IMR-90 (cell line): ENCODE measurements around the gene C1QTNF5. TPM values are rescaled to one million over a fixed set of nuclear protein-coding genes. Genes with fewer than 3 reads are reported as not detected.

Experiments used
- ATAC-seq: fragments of 200-7000 bp; cut with Tn5 transposase; 2 replicates; pipeline ENCODE4 v1.9.1; 2020; ENCODE audit warnings: low read depth, mild to moderate bottlenecking, moderate library complexity
- BruUV-seq: library from RNA; stranded (reverse); fragments of 400-500 nt; replicated peaks from 2 replicates; lab custom pipeline; 2021; lab: Mats Ljungman, UMichigan
- CTCF ChIA-PET: fragments of 300-600 bp; formaldehyde crosslinking; extraction: SDS; loops from one replicate; lab custom pipeline; 2021; ENCODE audit warnings: antibody characterized with exemption; lab: Yijun Ruan, JAX
- POLR2A ChIA-PET: fragments of 300-600 bp; sonication (Branson Sonifier 250); formaldehyde crosslinking; loops from one replicate; lab custom pipeline; 2022; ENCODE audit warnings: antibody characterized with exemption; ENCODE audit not compliant: unreplicated experiment; lab: Charles Lee
- DNase-seq: peaks from one replicate; pipeline ENCODE4 v3.0.0; 2013
- H2AFZ ChIP-seq: replicated peaks from 2 replicates; pipeline ENCODE3; 2013; ENCODE audit warnings: low read length, mild to moderate bottlenecking; ENCODE audit not compliant: poor library complexity
- H2AK5ac ChIP-seq: 2 replicates; pipeline ENCODE4 v1.6.1; 2013; ENCODE audit warnings: low read depth, low read length, inconsistent platforms
- H2AK9ac ChIP-seq: replicated peaks from 2 replicates; pipeline ENCODE3; 2013; ENCODE audit warnings: mild to moderate bottlenecking, low read depth, low read length, moderate library complexity; ENCODE audit not compliant: poor library complexity
- H2BK120ac ChIP-seq: 2 replicates; pipeline ENCODE4 v1.6.1; 2013; ENCODE audit warnings: low read depth, low read length, inconsistent platforms
- H2BK15ac ChIP-seq: 3 replicates; pipeline ENCODE4 v1.6.1; 2013; ENCODE audit warnings: low read depth, low read length, inconsistent platforms
- H2BK20ac ChIP-seq: 2 replicates; pipeline ENCODE4 v1.6.1; 2013; ENCODE audit warnings: low read depth, mild to moderate bottlenecking, inconsistent platforms, low read length, moderate library complexity
- H2BK5ac ChIP-seq: 2 replicates; pipeline ENCODE4 v1.6.1; 2013; ENCODE audit warnings: mild to moderate bottlenecking, low read depth, low read length, inconsistent platforms; ENCODE audit not compliant: poor library complexity, severe bottlenecking
- H3K14ac ChIP-seq: replicated peaks from 2 replicates; pipeline ENCODE4 v1.6.1; 2013; ENCODE audit warnings: low read depth, low read length, inconsistent platforms
- H3K18ac ChIP-seq: 2 replicates; pipeline ENCODE4 v1.6.1; 2013; ENCODE audit warnings: low read depth, low read length, control low read depth
- H3K23ac ChIP-seq: 2 replicates; pipeline ENCODE4 v1.6.1; 2013; ENCODE audit warnings: low read depth, low read length, inconsistent platforms
- H3K27ac ChIP-seq: 2 replicates; pipeline ENCODE4 v1.5.1; 2013; ENCODE audit warnings: mild to moderate bottlenecking, control low read depth, low read length; ENCODE audit not compliant: insufficient read depth
- H3K27me3 ChIP-seq: 2 replicates; pipeline ENCODE4 v1.6.1; 2013; ENCODE audit warnings: low read length; ENCODE audit not compliant: control insufficient read depth, insufficient read depth
- H3K36me3 ChIP-seq: 2 replicates; pipeline ENCODE4 v1.6.1; 2013; ENCODE audit warnings: low read length, mixed read lengths; ENCODE audit not compliant: control insufficient read depth, insufficient read depth
- H3K4ac ChIP-seq: 2 replicates; pipeline ENCODE4 v1.6.1; 2013; ENCODE audit warnings: low read depth, low read length, inconsistent platforms
- H3K4me1 ChIP-seq: 2 replicates; pipeline ENCODE4 v1.6.1; 2013; ENCODE audit warnings: low read length, mixed read lengths; ENCODE audit not compliant: control insufficient read depth, insufficient read depth
- H3K4me2 ChIP-seq: 2 replicates; pipeline ENCODE4 v1.6.1; 2013; ENCODE audit warnings: low read depth, mild to moderate bottlenecking, control low read depth, low read length, moderate library complexity
- H3K4me3 ChIP-seq: 2 replicates; pipeline ENCODE4 v1.5.1; 2013; ENCODE audit warnings: low read depth, mild to moderate bottlenecking, control low read depth, low read length, moderate library complexity; ENCODE audit not compliant: insufficient read depth
- H3K56ac ChIP-seq: 2 replicates; pipeline ENCODE4 v1.6.1; 2013; ENCODE audit warnings: low read length, inconsistent platforms; ENCODE audit not compliant: insufficient read depth; ENCODE audit errors: extremely low read depth
- H3K79me1 ChIP-seq, 2 experiments: 2 replicates each; pipeline ENCODE4 v1.6.1; 2013; ENCODE audit warnings: low read length in 2 of 2, inconsistent platforms in 1 of 2, low read depth in 1 of 2
- H3K9ac ChIP-seq: 2 replicates; pipeline ENCODE4 v1.6.1; 2013; ENCODE audit warnings: low read depth, low read length, control low read depth
- H3K9me1 ChIP-seq: 2 replicates; pipeline ENCODE4 v1.6.1; 2013; ENCODE audit warnings: low read length, inconsistent platforms; ENCODE audit not compliant: insufficient read depth
- H3K9me3 ChIP-seq: 2 replicates; pipeline ENCODE4 v1.6.1; 2013; ENCODE audit warnings: low read length; ENCODE audit not compliant: control insufficient read depth, insufficient read depth
- H4K20me1 ChIP-seq: 2 replicates; pipeline ENCODE4 v1.6.1; 2013; ENCODE audit warnings: low read length, inconsistent platforms; ENCODE audit not compliant: insufficient read depth
- H4K5ac ChIP-seq: 2 replicates; pipeline ENCODE4 v1.6.1; 2013; ENCODE audit warnings: mild to moderate bottlenecking, low read depth, low read length, control low read depth
- H4K8ac ChIP-seq, 2 experiments: 2 replicates each; pipeline ENCODE4 v1.6.1; 2013; ENCODE audit warnings: low read depth in 2 of 2, low read length in 2 of 2, control low read depth in 1 of 2, inconsistent platforms in 1 of 2
- H4K91ac ChIP-seq: 2 replicates; pipeline ENCODE4 v1.6.1; 2013; ENCODE audit warnings: low read depth, low read length, inconsistent platforms; ENCODE audit not compliant: insufficient read depth
- CEBPB ChIP-seq: IDR thresholded peaks from 2 replicates; pipeline ENCODE4 v1.6.1; 2012; ENCODE audit warnings: low read depth, low read length, improper control_type of control experiment
- CTCF ChIP-seq: conservative IDR thresholded peaks from 2 replicates; pipeline ENCODE4 v1.5.1; 2012; ENCODE audit warnings: mild to moderate bottlenecking, low read depth, low read length, improper control_type of control experiment
- RAD21 ChIP-seq: IDR thresholded peaks from 2 replicates; pipeline ENCODE4 v1.6.1; 2012; ENCODE audit warnings: low read length, improper control_type of control experiment
- SMC3 ChIP-seq: fragments of 150-350 bp; IDR thresholded peaks from 2 replicates; pipeline ENCODE4 v1.6.1; 2016; ENCODE audit warnings: low read depth, mild to moderate bottlenecking, antibody characterized with exemption, low read length, moderate library complexity
- USF2 ChIP-seq: fragments of 150-350 bp; IDR thresholded peaks from 2 replicates; pipeline ENCODE4 v1.6.1; 2017; ENCODE audit warnings: mild to moderate bottlenecking, antibody characterized with exemption, low read length, low read depth
- WGBS, 2 experiments: methylation state at CpG; one replicate each; pipeline versions ENCODE4 v1.1.5 to v1.1.7; 2013; ENCODE audit warnings: missing lambda C conversion rate in 2 of 2; ENCODE audit not compliant: insufficient read length in 1 of 2; ENCODE audit errors: extremely low coverage in 2 of 2; 5-methylcytosine and 5-hydroxymethylcytosine counted together
- dilution Hi-C: fragments of 300-500 bp; cut with HindIII; formaldehyde crosslinking; loops from one replicate; pipeline ENCODE4 v1.14.3; 2018; ENCODE audit warnings: low sequenced_read_pairs; ENCODE audit not compliant: unreplicated experiment
- in situ Hi-C: fragments of 300-500 bp; cut with MboI; formaldehyde crosslinking; loops from 3 replicates; pipeline ENCODE4 v1.14.3; 2019; ENCODE audit warnings: low sequenced_read_pairs, inconsistent platforms, mixed read lengths
- intact Hi-C: fragments of 100-400 bp; cut with micrococcal nuclease; formaldehyde crosslinking; loops from 2 replicates; pipeline ENCODE4 v1.10.0; 2022
- polyA plus RNA-seq, 3 experiments: library from polyadenylated mRNA; depleted of rRNA; stranded (reverse); fragments of >200 nt; gene quantifications; 2 replicates each; pipeline ENCODE4 v1.2.3, GENCODE V29; 2012; ENCODE audit warnings: low replicate concordance in 1 of 3
- total RNA-seq: library from RNA; depleted of rRNA; stranded (reverse); fragments of >200 nt; gene quantifications from 2 replicates; pipeline ENCODE4 v1.2.3, GENCODE V29; 2012

Gene C1QTNF5
- total and polyA plus RNA-seq, 2 of the 4 experiments (the other 2 are of a cell fraction), result 2.0 to 5.4 TPM

GRCh38 chr11:119373921-119374631 lies 33.4 kb upstream of the C1QTNF5 start:
- Histone ChIP-seq H3K4me3 (no peak overlapping the region), H3K9me1 (no peaks in the 10 kb centered on the region), H4K8ac (peak overlapping the region in 1 of 2 experiments; percentile 12; a peak in 1 of 4 replicates), H2AK9ac (peak overlapping the region; percentile 67), H3K4me2 (no peak overlapping the region), H2BK20ac (no peak overlapping the region), H3K9me3 (no peaks in the 10 kb centered on the region), H2BK15ac (no peak overlapping the region), H3K23ac (no peak overlapping the region), H2AK5ac (peak overlapping the region; percentile 50; the same call in 1 of the 2 replicates), H2BK5ac (no peak overlapping the region), H3K4me1 (peaks cover 24% of the 10 kb centered on the region), H3K14ac (no peak overlapping the region), H3K36me3 (no peaks in the 10 kb centered on the region), H3K27ac (no peak overlapping the region), H4K5ac (no peak overlapping the region), H3K27me3 (no peaks in the 10 kb centered on the region), H3K4ac (no peak overlapping the region), H3K56ac (no peak overlapping the region), H2BK120ac (no peak overlapping the region; the same call in 1 of the 2 replicates), H3K79me1 (no peaks in the 10 kb centered on the region), H2AFZ (peak overlapping the region; percentile 75), H4K91ac (no peak overlapping the region), H4K20me1 (no peaks in the 10 kb centered on the region), H3K9ac (no peak overlapping the region), H3K18ac (no peak overlapping the region)
- POLR2A ChIA-PET, result no interaction called here
- DNase-seq, result peak; percentile 75
- TF ChIP-seq USF2, result no peak
- TF ChIP-seq CTCF, result peak; percentile 97
- TF ChIP-seq CEBPB, result no peak
- TF ChIP-seq SMC3, result peak; percentile 77
- peak; percentile 93 for TF ChIP-seq RAD21
- CTCF ChIA-PET, result interaction anchor here (0.5 to 4.0 kb wide), 15 partner anchors 9 to 152 kb away, joined by 3 to 32 read pairs (median 3); partner anchors contain the start of gene C1QTNF5
- in situ Hi-C loops (loop anchor here (25.0 kb wide), 1 partner anchor 738 kb away; no protein-coding TSS in a partner anchor), intact Hi-C loops (loop anchor here (1.0 kb wide), 2 partner anchors 18 to 36 kb away; no protein-coding TSS in a partner anchor), dilution Hi-C loops (no loop called here)
- no CpG with 5 or more reads among the region's 5 CpGs for WGBS, 2 experiments
- peak; percentile 81 for ATAC-seq
- no TSS peak for BruUV-seq
